Germinal center (tissue), 1 donor: ENCODE measurements around the gene ADIPOR2.
"Not testable (repeated sequence)": the region's sequence is repeated elsewhere in the genome, so short reads cannot be mapped to it uniquely, and the experiment has no call there.

Experiments used
- DNase-seq: peaks from one replicate; pipeline ENCODE4 v3.0.0; 2012; ENCODE audit warnings: mixed read lengths, low spot score

The ADIPOR2 gene

DNA sequence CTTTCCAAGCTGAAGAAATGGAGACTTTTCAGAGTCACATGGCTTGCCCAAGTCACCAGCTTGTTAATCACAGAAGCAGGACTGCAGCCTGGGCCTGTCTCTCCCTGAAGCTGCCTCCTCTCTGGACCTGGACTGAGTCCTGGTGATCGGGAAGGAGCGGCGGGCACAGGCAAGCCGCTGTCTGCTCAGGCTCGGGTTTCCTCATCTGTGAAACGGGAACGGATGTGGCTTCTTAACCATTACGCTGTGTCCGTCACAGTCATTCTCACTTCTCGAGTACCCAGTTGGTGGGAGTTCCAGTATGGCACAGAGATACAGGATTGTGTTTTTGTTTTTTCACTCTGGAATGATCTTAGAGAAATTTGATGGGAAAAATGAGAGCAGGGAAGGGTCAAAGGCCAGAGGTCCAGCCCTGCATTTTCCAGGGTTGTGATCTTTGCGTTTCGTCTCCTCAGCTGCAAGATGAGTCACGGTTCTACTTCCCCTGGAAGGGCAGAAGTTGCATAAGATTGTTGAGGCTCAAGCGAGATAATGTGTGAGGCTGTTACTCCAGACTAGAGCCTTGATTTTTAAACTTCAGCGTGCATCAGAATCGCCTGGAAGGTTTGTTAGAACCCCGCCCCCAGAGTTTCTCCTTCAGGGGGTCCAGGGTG lies 121.9 kb downstream of the ADIPOR2 start:
- DNase-seq = no peak

DNA sequence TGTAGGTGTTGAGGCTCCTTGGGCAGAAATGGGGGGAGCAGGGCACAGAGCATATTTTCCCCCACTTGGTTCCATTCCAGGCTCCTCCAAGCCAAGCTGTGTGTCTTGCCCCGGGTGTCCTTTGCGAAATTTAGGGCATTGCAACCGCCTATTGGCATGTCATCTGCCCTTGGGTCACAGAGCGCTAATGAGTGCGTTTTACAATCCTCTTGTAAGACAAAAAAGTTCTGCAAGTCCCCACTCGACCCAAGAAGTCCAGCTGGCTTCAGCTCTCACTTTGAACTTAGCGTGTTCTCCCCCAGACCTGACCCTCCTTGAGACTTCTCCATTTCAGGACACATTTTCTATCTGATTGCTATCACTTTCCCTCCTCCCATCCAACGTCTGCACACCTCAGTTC lies 123.4 kb downstream of the ADIPOR2 start:
- no peak for DNase-seq

DNA sequence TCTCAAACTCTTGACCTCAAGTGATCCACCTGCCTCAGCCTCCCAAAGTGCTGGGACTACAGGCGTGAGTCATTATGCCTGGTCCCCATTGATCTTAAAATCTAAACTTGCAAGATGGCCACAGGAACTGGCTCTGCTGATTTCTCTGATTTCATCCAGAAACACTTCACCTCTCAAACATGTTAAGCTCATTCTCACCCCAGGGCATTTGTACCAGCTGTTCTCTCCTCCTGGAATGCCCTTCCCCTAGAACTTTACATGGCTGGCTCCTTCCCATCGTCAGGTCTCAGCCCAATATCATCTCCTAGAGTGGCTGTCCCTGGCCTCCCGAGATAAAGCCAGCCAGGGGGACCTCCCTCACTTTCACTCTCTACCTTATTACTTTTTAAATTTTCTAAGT lies 124.2 kb downstream of the ADIPOR2 start:
- no peak for DNase-seq

DNA sequence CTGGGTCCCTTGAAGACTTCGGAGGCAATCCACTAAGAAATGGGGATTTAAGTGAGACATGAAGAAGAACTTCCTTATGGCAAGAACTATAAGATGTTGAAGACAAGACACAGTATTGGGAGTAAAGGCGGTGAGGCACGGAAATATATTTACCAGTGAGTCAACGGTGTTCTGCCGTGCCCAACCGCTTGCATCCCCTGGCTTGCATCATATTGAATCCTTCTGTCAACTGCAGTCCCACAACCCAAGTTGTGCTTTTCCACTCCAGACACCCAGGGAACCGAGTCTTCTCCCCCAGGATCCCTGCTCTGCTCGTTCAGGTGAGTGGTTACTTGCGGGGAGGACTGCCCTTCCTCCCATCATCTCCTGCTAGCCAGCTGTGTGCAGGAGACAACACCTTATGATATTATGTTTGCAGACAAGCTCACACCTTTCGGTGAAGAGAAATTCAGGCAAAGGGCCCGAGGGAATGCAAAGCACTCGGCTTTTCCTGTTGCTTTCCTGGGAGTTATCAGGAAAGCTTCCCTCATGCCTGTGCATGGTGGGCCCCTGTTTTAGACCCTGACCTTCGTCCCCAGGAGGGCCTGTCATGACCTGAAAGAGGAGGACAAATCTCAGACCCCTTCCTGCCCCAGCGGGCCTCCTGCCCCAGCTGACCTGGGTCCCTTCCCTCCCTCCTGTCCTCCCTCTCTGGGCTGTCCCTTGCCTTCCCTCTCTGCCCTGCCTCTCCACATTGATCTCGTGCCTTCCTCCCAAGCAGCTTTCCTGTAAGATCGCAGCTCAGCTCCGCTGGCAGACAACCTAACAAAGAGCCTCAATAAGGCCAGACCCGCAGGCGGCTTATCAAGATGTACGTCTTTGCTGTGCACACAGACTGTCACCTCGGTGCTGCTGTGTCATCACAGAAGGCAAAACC lies 125.2 kb downstream of the ADIPOR2 start:
- no peak for DNase-seq

DNA sequence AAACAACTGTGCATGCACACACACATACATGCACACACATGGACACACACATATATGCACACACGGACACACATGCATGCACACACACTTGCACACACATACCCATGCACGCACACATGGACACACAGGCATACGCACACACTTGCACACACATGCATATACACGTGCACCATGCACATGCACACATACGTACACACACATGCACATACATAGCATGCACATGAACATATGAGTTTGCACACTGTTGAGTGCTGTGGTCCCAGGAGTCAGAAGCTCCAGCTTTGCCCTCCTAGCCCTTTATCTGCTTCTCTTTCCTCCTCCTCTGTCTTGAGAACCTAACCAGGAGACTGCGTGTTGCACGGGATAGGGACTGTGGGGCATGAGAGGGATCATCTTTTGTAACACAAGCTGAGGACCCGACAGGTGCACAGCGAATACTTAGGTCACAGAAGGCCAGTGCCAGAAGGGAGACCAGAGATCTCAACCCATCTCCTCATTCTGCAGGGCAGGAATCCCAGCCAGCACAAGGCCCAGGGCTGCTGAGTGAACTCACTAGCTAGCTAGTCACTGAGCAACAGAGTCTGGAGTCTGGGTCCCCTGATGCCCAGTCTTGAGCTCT lies 126.0 kb downstream of the ADIPOR2 start:
- no peak for DNase-seq

DNA sequence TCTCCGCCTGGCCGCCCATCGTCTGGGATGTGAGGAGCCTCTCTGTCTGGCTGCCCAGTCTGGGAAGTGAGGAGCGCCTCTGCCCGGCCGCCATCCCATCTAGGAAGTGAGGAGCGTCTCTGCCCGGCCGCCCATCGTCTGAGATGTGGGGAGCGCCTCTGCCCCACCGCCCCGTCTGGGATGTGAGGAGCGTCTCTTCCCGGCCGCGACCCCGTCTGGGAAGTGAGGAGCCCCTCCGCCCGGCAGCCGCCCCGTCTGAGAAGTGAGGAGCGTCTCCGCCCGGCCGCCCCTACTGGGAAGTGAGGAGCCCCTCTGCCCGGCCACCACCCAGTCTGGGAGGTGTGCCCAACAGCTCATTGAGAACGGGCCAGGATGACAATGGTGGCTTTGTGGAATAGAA lies 127.1 kb downstream of the ADIPOR2 start:
- not testable (repeated sequence) for DNase-seq

DNA sequence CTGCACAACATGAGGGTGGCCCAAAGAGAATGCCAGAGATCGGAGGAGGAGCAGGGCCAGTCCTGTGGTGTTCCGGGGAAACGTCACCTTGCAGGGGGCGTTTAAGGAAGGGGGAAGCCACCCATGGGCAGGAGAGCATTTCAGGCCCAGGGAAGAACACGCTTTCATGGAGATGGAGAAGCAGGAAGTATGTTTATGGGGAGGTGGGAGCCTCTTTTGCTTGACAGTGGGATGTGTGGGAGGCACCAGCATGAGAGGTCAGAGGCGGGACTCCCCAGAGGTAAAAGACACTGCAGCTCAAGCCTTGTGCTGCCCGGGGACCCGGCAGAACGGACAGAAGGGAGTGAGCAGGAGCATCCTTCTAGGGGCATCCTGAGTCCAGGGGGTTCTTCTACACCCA lies 128.2 kb downstream of the ADIPOR2 start:
- DNase-seq = no peak

DNA sequence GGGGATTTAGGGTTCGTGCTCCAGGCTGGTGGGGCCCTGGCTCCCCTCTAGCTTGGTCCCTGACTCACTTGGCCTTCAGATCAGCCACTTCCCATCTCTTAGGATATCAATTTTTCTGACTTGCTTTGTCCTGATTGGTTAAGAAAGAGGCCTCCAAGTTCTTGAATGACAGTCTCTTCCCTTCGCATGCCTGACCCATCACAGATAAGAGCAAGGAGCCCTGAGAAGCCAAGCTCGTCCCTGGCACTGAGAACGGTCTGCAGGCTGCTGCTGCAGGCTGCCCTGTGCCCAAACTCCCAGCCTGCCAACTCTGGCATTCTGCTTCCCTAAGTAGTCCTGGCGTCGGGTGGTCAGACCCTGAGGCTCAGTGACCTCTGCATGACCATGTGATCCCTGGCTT lies 128.7 kb downstream of the ADIPOR2 start:
- no peak for DNase-seq

DNA sequence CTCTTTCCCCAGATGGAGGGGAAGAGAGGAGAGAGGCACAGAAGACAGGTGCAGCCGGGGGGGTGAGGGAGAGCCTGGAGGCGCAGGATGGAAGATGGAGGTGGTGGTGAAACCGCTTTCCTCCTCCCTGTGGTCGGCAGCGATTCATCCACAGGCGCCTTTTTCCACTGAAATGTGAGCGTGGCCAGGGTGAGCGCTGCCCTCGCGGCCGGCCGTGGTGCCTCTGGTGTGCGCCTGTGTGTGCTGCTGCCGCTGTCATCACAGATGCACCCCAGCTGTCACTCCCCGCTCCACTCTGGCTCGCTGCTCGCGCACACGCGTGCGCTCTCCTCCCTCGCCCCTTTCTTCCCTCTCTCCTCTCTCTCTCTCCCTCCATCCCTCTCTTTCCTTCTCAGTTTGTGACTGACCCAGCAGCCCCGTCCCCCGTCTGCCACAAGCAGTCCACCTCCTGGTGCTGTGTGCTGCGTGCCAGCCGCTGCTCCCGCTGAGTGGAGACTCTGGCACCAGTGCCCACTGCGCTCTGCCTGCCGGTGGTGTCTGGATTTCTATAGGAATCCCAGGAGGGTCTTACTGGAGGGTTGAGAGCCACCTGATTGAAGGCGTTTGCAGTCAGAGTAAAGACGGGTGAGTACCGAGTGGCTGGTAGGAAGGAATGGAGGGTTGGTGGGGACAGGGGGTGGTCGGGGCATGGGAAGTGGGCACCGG lies 129.5 kb downstream of the ADIPOR2 start, which contains the start of gene LRTM2:
TSS of gene LRTM2 (plus strand) at position 375 of the 705 bp plus-strand sequence. CDS start 7,584 bp downstream, outside the sequence.
- DNase-seq = no peak

DNA sequence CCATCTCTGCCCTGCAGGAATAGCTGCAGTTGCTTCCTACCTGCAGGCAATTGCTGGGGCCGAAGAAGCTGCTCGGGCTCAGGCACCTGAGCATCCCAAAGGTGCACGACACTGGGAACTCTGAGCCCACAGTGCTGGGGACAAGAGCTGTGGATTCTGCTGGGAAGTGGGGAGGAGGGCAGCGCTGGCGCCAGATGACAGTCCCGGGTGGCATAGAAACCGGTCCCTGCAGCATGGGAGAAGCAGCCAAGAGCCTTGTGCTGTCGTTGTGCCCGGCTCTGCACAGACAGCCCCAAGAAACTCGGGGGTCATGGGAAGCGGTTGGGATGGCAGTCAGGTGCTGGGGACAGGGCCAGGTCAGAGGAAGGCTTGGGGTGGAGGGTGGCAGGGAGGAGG lies 130.0 kb downstream of the ADIPOR2 start:
- DNase-seq = no peak

DNA sequence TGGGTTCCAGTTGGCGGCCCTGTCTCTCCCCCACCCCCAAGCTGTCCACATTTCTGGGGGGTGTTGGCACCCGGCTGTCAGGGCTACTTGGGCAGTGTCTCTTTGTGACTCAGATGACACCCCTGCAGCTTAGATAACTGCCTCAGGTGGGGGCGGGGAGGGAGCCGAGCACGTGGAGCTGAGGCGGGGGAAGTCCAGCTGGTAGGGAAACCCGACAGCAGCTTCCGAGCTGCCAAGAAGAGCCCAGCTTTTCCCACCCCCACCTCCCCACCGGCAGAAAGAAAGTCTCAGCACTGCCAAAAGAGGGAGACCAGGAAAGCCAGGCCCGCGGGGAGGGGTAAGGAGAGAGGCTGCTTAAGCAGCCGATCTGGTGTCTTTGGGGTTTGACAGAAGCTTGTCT lies 130.9 kb downstream of the ADIPOR2 start:
- no peak for DNase-seq

DNA sequence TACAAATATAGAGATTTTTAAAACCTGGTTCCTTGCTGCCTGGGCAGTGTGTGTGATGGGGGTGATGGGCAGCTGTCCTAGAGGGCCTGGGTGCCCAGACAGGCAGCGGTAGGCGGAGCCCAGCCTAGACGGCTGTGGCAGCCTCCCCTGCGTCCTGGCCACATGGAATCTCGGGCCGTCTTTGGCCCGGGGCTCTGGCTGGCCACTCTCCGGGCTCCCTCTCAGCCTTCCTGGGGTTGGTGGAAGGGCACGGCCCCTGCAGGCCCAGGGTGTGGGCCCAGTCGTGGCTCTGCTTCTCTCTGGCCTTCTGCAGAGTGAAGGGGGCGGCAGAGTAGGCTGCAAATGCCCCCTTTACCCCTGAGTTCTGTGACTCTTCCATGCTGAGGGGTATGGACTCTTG lies 131.8 kb downstream of the ADIPOR2 start:
- DNase-seq = no peak

DNA sequence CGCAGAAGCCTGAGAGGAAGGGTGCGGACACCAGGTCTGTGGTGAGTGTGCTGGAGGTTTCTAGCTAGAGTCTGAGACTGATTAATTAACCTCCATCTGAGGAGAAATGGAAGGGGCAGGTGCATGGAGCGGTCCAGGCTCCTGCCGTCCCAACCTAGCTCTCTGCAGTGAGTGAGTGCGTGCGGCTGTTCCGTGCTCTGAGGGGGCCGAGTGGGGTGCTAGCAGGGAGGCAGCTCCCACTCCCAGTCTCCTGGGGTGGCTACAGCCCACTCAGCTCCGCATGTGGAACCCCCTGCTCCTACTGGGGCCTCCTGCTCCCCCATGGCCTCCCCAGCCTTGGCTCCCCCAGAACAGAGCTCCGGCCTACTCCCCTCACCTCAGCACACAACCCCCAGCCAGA lies 132.4 kb downstream of the ADIPOR2 start:
- DNase-seq = no peak

DNA sequence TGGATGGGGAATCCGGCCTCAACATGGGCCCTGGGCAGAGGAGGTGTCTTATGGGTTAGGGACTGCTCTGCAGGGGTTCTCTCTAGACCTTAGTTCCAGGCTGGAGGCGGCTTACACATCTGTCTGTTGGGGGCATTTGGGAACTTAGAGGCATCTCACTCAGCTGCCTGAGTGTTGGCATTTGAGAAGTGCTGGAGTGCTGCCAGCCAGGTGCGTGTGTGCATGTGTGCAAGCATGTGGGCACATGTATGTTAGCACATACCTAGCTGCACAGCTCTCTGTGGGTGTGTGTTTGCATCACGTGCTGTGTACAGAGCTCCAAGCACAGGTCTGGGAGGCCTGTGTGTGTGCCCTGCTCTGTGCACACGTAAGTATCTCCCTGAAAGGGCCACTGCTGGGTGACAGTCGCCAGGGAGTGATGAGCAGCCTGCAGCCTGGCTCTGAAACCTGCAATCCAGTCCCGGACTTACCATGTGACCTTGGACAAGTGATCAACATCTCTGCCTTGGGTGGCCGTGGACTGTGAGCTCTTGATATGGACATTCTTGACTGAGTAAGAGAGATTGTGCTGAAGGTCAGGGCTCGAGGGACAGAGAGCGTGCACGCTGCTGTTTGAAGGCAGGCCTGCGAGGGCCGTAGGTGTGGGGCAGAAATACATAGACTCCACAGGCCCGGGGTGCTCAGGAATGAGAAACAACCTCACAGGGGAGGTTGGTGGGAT lies 134.7 kb downstream of the ADIPOR2 start:
- DNase-seq = no peak

DNA sequence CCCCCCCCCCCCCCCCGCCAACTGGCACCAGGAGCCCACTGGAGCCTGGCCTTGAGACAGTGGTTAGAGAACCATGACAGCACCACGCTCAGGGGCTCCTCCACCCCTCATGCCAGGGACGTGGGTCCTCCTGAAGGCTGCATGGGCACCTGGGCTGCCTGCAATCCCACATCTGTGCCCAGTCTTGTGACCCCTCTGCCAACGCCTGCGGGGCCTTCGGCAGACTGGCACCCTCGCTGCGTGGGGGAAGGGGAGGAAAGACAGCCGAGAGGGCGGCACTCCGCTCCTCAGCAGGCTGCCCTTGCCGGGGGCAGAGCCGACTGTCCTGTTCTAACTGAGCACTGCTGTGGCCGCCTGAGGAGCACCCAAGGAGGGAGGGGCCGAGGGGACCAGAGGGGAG lies 135.5 kb downstream of the ADIPOR2 start:
- DNase-seq = no peak

DNA sequence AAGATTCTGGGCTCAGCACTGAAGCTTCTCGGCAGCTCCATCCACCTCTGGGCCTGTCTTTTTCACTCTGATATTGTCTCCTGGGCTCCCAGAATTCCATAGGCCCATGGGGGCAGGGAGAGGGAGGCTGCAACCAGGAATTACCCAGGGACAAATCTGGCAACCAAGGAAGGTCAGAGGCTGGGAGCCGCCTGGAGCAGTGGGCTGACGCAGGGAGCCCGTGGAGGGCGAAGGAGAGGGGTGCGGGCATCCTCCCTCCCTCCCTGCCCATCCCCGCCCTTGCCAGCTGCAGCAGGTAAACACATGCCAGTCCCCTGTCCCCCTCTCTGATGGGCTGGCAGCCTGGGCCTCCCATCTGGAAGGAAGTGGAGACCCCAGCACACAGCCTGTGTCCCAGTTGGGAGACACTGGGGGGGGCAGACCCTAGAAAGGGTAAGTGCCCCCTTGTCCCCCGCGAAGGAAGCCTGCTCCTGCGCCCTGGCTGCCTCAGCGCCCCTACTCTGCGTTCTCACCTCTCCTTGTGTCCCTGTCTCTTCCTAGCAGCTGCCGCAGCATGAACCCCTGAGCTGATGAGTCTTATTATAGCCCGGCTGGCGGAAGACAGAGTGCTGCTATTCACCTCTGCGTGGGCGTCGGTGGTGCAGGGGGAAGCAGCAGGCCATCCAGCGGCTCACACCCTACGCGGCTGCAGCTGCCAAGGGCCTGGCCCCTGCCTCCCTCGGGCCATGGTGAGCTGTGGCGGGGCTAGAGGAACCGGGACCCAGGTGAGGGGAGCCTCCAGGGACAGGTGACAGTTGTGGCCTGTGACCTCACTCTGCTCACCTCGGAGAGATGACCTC lies 136.2 kb downstream of the ADIPOR2 start:
- DNase-seq = no peak

DNA sequence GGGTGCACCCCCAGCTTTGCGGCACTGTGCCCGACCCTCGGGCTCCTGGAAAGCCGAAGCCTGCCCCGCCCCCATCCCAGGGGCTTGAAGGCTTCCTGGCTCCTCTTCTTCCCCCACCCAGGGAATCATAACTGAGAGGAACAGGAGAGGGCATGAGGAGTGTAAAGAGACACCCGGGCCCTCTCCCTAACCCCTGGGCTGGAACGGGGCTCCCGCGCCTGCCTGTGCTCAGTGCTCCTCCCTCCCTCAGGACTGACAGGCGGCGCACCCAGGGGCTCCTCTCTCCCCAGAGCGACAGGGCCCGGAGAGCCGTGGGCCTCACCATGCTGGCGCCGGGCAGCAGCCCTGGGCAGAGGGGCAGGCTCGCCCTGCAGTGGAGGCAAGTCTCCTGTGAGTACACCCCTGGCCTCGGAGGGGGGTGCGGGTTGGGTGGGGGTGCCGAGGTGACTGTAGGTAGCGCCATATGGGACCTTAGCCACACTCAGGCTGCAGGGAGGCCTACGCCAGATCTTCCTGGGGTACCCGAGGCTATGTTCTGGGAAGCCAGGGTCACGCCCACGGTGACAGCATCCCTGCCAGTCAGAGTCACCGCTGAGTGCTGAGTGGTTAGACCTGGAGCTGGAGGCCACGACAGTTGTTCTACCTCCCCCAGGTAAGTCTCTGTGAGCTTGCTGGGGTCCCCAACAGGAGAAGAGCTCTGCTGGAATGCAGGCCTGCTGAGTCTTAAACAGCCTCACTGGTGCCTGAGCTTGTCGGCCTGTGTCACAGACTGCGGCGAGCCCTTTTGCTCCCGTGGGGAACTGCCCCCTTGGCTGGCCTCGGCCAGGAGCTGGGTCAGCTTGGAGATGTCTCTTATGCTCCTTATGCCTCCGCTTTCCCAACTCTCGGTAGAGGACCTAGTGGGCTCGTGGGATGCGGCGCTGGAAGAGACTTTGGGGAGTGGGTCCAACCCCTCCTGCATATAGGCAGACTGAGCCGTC lies 137.2 kb downstream of the ADIPOR2 start:
- DNase-seq = no peak

DNA sequence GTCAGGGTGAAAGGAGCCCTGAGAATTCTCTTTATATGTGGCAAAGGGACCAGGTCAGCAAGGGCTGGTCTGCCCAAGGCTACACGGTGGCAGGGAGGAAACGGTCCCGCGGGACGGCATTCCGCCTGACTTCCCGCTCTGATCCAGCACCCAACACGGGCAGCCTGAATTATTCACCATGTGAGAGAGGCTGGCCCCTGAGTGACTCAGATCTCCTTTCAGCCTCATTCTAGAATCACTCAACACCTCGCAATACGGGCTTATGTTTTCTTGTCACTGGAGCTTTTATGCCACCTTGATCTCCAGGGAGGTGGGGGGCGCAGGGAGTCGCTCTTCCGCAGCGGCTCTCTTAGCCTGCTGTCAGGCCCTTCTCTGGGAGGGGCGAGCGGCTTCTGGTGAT lies 138.0 kb downstream of the ADIPOR2 start:
- DNase-seq = no peak

DNA sequence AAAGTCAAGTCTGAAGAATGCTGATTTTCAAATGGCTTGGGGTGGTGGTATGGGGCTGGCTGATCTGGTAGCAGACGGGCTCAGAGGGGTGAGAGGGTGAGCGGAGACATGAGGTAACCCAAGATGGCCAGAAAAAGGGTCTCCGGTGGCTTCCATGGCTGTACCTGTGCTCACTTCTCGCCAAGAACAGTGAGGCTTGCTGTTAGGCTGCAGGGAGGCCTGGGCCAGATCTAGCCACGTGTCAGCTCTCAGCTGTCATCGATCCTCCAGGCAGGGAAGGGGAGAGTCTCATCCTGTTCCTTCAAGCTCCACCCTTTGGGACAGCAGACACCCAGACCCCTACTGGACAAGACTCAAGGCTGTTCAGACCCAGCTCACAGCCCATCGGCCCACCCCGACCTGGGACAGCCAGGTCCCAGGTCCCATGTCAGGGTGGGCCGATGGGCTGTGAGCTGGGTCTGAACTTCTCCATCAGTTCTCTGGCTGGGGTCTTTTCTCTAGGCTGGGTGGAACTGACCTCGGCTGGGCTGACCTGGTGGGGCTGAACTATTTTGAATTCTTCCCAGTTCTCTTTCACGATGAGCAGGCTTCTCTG lies 138.5 kb downstream of the ADIPOR2 start:
- DNase-seq = no peak
